Left forelimb (tissue), 1 donor: ENCODE measurements around the gene PRKAA1.
"Not testable (repeated sequence)": the region's sequence is repeated elsewhere in the genome, so short reads cannot be mapped to it uniquely, and the experiment has no call there.

Experiments
- DNase-seq: peaks from one replicate; pipeline ENCODE4 v3.0.0-alpha.2; 2018; ENCODE audit warnings: low spot score

PRKAA1 gene

DNA sequence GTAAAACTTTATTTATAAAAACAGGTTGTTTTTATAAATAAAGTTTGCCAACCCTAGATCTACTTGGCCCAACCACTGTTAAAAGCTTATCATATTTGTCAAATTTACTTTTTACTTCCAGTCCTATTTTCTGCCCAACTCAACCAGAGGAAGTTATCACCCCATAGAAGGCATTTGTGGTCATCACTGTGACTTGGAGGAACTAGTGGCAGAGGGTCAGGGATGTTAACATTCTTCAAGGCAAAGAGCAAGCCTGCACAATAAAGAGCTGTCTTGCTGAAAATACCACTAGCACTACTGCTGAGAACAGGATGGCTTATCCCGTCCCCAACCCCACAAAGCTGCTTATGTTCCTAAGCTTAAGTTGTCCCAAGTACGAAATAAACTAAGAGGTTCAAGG is 64.7 kb downstream of the PRKAA1 start:
- DNase-seq, result no peak

DNA sequence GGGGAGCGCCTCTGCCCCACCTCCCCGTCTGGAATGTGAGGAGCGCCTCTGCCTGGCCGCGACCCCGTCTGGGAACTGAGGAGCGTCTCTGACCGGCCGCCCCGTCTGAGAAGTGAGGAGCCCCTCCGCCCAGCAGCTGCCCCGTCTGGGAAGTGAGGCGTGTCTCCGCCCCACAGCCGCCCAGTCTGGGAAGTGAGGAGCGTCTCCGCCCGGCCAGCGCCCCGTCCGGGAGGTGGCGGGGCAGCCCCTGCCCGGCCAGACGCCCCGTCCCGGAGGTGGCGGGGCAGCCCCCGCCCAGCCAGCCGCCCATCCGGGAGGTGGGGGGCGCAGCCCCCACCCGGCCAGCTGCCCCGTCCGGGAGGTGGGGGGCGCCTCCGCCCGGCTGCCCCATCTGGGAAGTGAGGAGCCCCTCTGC is 75.7 kb downstream of the PRKAA1 start:
- not testable (repeated sequence) for DNase-seq

- no peak for DNase-seq
Observed at GRCh38 chr5:40720069-40720468, 78.1 kb downstream of the PRKAA1 start.

DNA sequence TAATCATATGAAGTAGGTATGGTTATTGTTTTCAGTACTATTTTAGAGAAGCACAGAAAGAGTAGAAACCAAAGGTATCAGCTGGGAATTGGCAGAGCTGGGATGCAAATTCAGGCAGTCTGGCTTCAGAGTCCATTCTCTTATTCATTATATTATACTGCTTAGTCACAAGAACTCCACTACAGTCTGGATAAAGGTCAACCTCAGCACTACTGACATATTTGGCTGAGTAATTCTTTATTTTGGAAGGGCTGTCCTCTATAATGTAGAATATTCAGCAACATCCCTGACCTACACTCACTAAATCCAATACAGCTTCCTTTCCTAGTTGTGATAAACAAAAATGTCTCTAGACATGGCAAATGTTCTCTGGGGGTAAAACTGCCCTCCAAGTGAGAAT is 80.9 kb downstream of the PRKAA1 start:
- no peak for DNase-seq

DNA sequence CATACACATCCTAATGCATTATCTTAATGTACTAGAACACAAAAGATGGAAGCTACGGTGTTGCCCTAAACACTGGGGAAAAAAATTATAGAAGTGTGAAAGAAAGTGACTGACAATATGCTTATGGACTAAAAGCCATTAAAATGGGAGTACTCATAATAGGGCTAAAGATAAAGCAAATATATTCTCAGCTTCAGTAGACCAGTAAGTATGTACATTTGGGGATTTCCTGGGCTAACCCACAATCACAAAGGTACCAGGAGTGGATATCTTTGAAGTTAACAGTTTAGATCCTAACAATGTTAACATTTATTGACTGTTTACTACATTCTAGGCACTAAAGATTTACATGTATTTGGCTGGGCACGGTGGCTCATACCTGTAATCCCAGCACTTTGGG is 81.6 kb downstream of the PRKAA1 start:
- DNase-seq, result no peak

DNA sequence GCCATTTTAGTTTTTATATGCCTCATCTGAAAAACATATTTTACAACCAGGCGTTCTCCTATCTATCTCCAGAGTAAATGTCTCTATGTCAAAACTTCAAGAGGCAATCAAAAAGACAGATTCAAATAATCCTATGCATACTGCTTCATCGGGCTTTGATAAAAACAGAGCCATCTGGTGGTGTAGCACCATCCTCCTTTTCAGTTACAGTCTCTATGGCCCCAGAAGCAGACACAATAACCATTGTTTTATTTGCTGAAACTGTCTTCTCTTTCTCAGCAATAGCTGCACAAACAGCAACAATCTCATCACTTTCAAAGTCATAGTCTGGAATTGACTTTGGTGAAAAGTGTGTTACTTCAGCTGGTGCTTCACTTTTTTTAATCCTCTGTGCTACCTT is 82.2 kb downstream of the PRKAA1 start:
- DNase-seq, result no peak

GRCh38 chr5:40714001-40714400 is 84.2 kb downstream of the PRKAA1 start:
- no peak for DNase-seq

DNA sequence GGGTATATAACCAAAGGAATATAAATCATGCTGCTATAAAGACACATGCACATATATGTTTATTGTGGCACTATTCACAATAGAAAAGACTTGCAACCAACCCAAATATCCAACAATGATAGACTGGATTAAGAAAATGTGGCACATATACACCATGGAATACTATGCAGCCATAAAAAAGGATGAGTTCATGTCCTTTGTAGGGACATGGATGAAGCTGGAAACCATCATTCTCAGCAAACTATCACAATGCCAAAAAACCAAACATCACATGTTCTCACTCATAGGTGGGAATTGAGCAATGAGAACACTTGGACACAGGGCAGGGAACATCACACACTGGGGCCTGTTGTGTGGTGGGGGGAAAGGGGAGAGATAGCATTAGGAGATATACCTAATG is 87.6 kb downstream of the PRKAA1 start:
- DNase-seq, result not testable (repeated sequence)
